Measurements from ENCODE around the gene PTPN14. TPM values are rescaled to one million over a fixed set of nuclear protein-coding genes. Genes with fewer than 3 reads are reported as not detected.
"Not testable (repeated sequence)": the region's sequence is repeated elsewhere in the genome, so short reads cannot be mapped to it uniquely, and the experiment has no call there.

PTPN14 gene
- total RNA-seq, result 77.3 and 104 TPM in 2 replicates

DNA sequence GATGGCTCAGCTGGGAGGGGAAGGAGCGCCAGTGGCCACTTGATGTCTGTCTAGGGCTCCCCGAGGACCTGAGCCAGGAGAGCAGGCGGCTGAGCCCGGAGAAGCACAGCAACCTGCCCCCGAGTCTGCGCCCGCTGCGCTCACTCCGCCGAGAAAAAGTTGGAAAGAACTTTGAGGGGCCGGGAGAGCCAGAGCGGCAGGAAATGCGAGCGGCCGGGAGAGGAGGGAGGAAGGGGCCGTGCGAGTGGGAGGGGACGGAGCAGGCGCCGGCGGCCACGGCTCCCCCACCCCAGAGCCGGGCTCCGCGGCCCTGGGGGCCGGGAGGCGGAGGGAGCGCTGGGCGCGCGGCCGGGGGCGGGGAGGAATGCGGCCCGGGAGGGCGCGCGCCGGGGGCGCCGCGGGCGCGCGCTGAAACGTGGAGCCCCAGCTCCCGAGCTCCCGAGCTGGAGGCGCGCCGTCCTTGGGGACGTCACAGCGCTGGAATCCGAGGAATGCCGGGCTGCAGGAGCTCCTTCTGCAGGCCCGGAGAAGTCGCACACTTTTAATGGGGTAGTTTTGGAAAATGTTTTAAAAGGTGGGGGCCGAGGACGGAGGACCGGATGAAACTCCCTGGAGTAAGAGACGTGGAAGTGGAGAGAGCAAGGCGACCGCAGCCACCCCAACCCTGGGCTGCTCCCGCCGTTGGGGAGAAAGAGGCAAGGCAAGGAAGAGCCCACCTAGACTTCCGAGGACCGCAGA is at the start of gene PTPN14:
Gene PTPN14 (minus strand): TSS at position 167 of the 738 bp plus-strand sequence. CDS start 86,799 bp downstream, outside the sequence.
- H3K4me3 ChIP-seq (ENCODE audit: low read depth, low read length), result peak within 1 kb of the TSS; percentile 94
- TF ChIP-seq, protein P1, sequence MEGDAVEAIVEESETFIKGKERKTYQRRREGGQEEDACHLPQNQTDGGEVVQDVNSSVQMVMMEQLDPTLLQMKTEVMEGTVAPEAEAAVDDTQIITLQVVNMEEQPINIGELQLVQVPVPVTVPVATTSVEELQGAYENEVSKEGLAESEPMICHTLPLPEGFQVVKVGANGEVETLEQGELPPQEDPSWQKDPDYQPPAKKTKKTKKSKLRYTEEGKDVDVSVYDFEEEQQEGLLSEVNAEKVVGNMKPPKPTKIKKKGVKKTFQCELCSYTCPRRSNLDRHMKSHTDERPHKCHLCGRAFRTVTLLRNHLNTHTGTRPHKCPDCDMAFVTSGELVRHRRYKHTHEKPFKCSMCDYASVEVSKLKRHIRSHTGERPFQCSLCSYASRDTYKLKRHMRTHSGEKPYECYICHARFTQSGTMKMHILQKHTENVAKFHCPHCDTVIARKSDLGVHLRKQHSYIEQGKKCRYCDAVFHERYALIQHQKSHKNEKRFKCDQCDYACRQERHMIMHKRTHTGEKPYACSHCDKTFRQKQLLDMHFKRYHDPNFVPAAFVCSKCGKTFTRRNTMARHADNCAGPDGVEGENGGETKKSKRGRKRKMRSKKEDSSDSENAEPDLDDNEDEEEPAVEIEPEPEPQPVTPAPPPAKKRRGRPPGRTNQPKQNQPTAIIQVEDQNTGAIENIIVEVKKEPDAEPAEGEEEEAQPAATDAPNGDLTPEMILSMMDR (IDR thresholded peaks at IDR 0.05; ENCODE audit: insufficient read depth, low read depth, low read length), result peak; percentile 33
- DNase-seq (ENCODE audit: low read depth), result peak; percentile 96

DNA sequence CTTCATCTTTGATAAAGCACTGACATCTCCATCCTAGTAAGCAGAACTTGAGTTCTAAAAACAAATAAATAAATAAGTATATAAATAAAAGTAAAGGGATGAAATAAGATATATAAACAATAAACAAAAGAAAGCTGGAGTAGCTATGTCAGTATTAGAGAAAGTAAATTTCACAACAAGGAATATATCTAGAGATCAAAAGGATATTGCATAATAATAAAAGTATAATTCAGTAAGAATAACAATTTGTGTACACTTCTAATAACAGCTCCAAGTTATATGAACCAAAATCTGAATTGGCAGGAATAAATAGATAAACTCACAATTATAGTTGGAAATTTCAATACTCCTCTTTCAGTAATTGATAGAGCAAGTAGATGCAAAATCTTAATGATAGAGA is 41.8 kb upstream of the PTPN14 start:
- TF ChIP-seq, protein P1 (IDR thresholded peaks at IDR 0.05; ENCODE audit: insufficient read depth, low read depth, low read length), result no peak
- no peak overlapping the region for H3K4me3 ChIP-seq (ENCODE audit: low read depth, low read length)
- DNase-seq (ENCODE audit: low read depth), result no peak

DNA sequence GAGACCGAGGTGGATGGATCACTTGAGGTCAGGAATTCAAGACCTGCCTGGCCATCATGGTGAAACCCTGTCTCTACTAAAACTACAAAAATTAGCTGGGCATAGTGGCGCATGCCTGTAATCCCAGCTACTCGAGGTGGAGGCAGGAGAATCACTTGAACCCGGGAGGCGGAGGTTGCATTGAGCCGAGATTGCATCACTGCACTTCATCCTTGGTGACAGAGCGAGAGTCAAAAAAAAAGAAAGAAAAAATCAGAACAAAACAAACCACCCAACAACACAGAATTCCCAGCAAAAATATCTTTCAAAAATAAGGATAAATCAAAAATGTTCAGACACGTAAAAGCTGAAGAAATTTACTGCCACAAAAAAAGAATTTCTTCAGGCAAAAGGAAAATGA is 40.5 kb upstream of the PTPN14 start:
- DNase-seq (ENCODE audit: low read depth); H3K4me3 ChIP-seq (ENCODE audit: low read depth, low read length): not testable (repeated sequence)

DNA sequence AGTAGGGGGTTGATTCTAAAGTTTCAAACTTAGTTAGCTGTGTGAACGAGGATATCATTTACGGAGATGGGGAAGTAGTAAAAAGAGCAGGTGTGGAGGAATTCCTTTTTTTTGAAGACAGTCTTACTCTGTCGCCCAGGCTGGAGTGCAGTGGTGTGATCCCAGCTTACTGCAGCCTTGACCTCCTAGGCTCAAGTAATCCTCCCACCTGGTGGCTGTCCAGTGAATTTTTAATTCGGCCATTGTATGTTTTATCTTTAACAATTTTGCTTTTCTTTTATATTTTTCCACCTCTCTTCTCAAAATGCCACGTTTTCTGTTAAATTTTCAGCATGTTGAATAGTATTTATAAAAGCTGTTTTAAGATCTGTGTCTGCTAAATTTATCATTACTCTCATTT is 39.3 kb upstream of the PTPN14 start:
- no peak overlapping the region for H3K4me3 ChIP-seq (ENCODE audit: low read depth, low read length)
- DNase-seq (ENCODE audit: low read depth), result no peak
- TF ChIP-seq, protein P1 (IDR thresholded peaks at IDR 0.05; ENCODE audit: insufficient read depth, low read depth, low read length), result peak; percentile 12

DNA sequence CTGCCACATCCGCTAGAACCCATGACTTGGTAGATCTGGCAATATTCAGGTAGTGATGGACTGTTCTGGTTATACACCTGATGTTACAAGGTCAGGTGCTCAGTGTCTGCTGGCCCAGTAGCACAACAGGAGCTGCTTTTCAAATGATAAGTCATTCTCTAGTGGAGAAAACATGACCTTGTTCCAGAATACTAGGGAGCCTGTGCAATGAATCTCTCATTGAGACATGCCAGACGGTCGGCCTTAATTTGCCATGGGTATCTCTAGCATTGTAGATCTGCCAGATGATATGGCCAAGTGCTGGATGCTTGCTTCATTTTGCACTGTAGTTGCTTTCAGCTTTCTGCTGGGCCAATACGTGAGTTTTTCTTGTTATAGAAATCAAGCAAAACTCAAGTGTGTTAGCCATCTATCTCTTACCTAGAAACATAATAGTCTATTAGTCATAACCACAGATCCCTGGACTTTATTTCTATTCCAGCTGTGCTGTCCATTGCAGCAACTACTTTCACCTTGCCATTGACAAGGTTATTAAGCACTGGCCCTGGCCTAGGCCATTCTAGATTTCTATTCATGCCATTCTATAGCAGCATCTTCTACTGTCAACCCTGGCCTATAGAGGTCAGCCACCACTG is 37.7 kb upstream of the PTPN14 start:
- no peak for DNase-seq (ENCODE audit: low read depth)
- TF ChIP-seq, protein P1 (IDR thresholded peaks at IDR 0.05; ENCODE audit: insufficient read depth, low read depth, low read length), result no peak

DNA sequence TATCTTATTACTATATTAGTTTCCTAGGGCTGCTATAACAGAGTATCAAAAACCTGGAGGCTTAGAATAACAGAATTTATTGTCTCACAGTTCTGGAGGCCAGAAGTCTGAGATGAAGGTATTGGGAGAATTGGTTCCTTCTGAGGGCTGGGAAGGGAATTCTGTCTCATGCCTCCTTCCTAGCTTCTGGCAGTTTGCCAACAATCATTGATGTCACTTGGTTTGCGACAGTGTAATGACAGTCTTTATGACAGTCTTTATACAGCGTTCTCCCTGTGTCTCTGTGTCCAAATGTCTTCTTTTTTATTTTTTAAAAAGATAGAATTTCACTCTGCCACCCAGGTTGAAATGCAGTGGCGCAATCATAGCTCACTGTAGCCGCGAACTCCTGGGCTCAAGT is 35.8 kb upstream of the PTPN14 start:
- no peak overlapping the region for H3K4me3 ChIP-seq (ENCODE audit: low read depth, low read length)
- DNase-seq (ENCODE audit: low read depth), result no peak
- TF ChIP-seq, protein P1 (IDR thresholded peaks at IDR 0.05; ENCODE audit: insufficient read depth, low read depth, low read length), result no peak

More for the DNA sequence above, 37.7 kb upstream of the PTPN14 start:
- no peak overlapping the region for H3K4me3 ChIP-seq (ENCODE audit: low read depth, low read length)

DNA sequence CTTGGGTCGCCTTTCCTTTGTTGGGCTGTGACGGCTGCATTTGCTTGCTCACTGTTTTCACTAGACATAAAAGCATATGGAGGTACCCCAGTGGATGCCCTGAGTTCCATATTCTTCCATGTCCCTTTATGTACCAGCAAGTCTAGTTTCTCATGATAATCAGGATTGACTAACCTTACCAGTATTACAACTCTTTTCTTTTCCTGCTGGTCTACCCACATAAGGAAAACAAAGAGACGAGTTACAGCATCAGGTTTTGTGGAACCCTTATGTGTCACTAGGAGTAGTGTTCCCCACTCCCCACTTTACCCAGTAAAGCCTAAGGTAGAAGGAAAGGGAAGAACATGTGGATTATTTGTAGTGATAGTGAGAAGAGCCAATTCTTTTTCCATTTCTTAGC is 35.2 kb upstream of the PTPN14 start:
- no peak overlapping the region for H3K4me3 ChIP-seq (ENCODE audit: low read depth, low read length)
- TF ChIP-seq, protein P1 (IDR thresholded peaks at IDR 0.05; ENCODE audit: insufficient read depth, low read depth, low read length), result no peak
- DNase-seq (ENCODE audit: low read depth), result no peak
